Caco-2 (cell line): ENCODE measurements around the gene BTAF1. TPM values are rescaled to one million over a fixed set of nuclear protein-coding genes. Genes with fewer than 3 reads are reported as not detected.

ENCODE experiments used
- BruUV-seq: library from RNA; stranded (reverse); fragments of 400-500 nt; replicated peaks from 2 replicates; lab custom pipeline; 2021; lab: Mats Ljungman, UMichigan
- CTCF ChIA-PET: fragments of 300-600 bp; sonication (Branson Sonifier 250); formaldehyde crosslinking; loops from one replicate; lab custom pipeline; 2022; ENCODE audit warnings: antibody characterized with exemption; lab: Charles Lee
- POLR2A ChIA-PET: fragments of 300-600 bp; sonication (Branson Sonifier 250); formaldehyde crosslinking; loops from one replicate; lab custom pipeline; 2022; ENCODE audit warnings: antibody characterized with exemption; lab: Charles Lee
- DNase-seq, 2 experiments: peaks; one replicate each; pipeline versions ENCODE4 v3.0.0 to v3.0.0-alpha.2; 2020 to 2022
- H3K27me3 ChIP-seq: replicated peaks from 2 replicates; pipeline ENCODE4 v1.6.0; 2011; ENCODE audit warnings: low read length; ENCODE audit not compliant: control insufficient read depth, insufficient read depth
- H3K36me3 ChIP-seq: 2 replicates; pipeline ENCODE4 v1.5.1; 2011; ENCODE audit warnings: low read length; ENCODE audit not compliant: control insufficient read depth, insufficient read depth
- H3K4me1 ChIP-seq: fragments of 250-450 bp; sonication (Bioruptor Pico); 2 replicates; pipeline ENCODE4 v1.5.1; 2020; ENCODE audit warnings: mild to moderate bottlenecking
- H3K4me3 ChIP-seq: 2 replicates; pipeline ENCODE4 v1.5.1; 2011; ENCODE audit warnings: low read depth, mild to moderate bottlenecking, control low read depth, low read length
- H3K9me3 ChIP-seq: fragments of 250-450 bp; sonication (Bioruptor Pico); 2 replicates; pipeline ENCODE4 v1.5.1; 2020; ENCODE audit warnings: mild to moderate bottlenecking, moderate library complexity
- H3K27ac Mint-ChIP-seq: one replicate; pipeline ENCODE4 v1.8.0; 2022; ENCODE audit warnings: mixed read lengths; ENCODE audit not compliant: unreplicated experiment
- H3K27me3 Mint-ChIP-seq: one replicate; pipeline ENCODE4 v1.8.0; 2022; ENCODE audit warnings: mixed read lengths; ENCODE audit not compliant: insufficient read depth, unreplicated experiment
- H3K36me3 Mint-ChIP-seq: one replicate; pipeline ENCODE4 v1.8.0; 2022; ENCODE audit warnings: mild to moderate bottlenecking, mixed read lengths; ENCODE audit not compliant: insufficient read depth, unreplicated experiment
- H3K4me1 Mint-ChIP-seq: one replicate; pipeline ENCODE4 v1.8.0; 2022; ENCODE audit warnings: low read depth, mixed read lengths; ENCODE audit not compliant: unreplicated experiment
- H3K4me3 Mint-ChIP-seq: one replicate; pipeline ENCODE4 v1.8.0; 2022; ENCODE audit warnings: mild to moderate bottlenecking, moderate library complexity, mixed read lengths; ENCODE audit not compliant: unreplicated experiment
- H3K9me3 Mint-ChIP-seq: one replicate; pipeline ENCODE4 v1.8.0; 2022; ENCODE audit warnings: mixed read lengths; ENCODE audit not compliant: unreplicated experiment
- CTCF ChIP-seq, 2 experiments: fragments of 200-600 bp in 1 of 2; IDR thresholded peaks; 1 replicate in 1 of 2; 2 replicates in 1 of 2; pipeline versions ENCODE4 v1.5.1 to v1.8.0; 2011 to 2022; ENCODE audit warnings: antibody characterized with exemption in 1 of 2, control low read depth in 1 of 2, inconsistent platforms in 1 of 2, low read depth in 1 of 2, low read length in 1 of 2, mild to moderate bottlenecking in 1 of 2, moderate library complexity in 1 of 2; ENCODE audit not compliant: insufficient read depth in 1 of 2, severe bottlenecking in 1 of 2, unreplicated experiment in 1 of 2
- intact Hi-C: fragments of 100-400 bp; cut with micrococcal nuclease; formaldehyde crosslinking; loops from one replicate; pipeline ENCODE4 v1.10.0; 2022; ENCODE audit not compliant: unreplicated experiment
- total RNA-seq: library from RNA; stranded (reverse); gene quantifications from 2 replicates; pipeline ENCODE4 v1.2.3, GENCODE V29; 2022

The BTAF1 gene
- total RNA-seq, 1 experiment from 2014 or later = 49.7 TPM

- no TSS peak for BruUV-seq
- Mint-ChIP-seq H3K27me3 (no peaks in the 10 kb centered on the region), H3K36me3 (peaks cover 12% of the 10 kb centered on the region), H3K4me3 (peak overlapping the region; percentile 85), H3K27ac (no peak overlapping the region), H3K9me3 (no peaks in the 10 kb centered on the region), H3K4me1 (peaks cover 7% of the 10 kb centered on the region)
- Histone ChIP-seq H3K36me3 (no peaks in the 10 kb centered on the region), H3K4me1 (peaks cover 5% of the 10 kb centered on the region; the same call in 1 of the 2 replicates), H3K4me3 (no peak overlapping the region), H3K9me3 (no peaks in the 10 kb centered on the region), H3K27me3 (no peaks in the 10 kb centered on the region)
- intact Hi-C loops = no loop called here
- DNase-seq = no peak
- TF ChIP-seq CTCF (IDR thresholded peaks at IDR 0.05; ENCODE audit: insufficient read depth in 1 of 2, low read depth in 1 of 2, low read length in 1 of 2, severe bottlenecking in 1 of 2, unreplicated experiment in 1 of 2) = no peak
- CTCF ChIA-PET = interaction anchor here (0.6 kb wide), 1 partner anchor 138 kb away, joined by 3 read pairs; no protein-coding TSS in a partner anchor
- POLR2A ChIA-PET = interaction anchor here (0.6 to 1.8 kb wide), 2 partner anchors 14 to 16 kb away, joined by 5 to 10 read pairs; partner anchors contain the start of gene BTAF1
These were observed 16.5 kb upstream of the BTAF1 start for GRCh38 chr10:91907033-91907594.

- Histone ChIP-seq H3K4me1 (peaks cover 5% of the 10 kb centered on the region; the same call in 1 of the 2 replicates), H3K27me3 (no peaks in the 10 kb centered on the region), H3K4me3 (peak overlapping the region; percentile 91), H3K36me3 (no peaks in the 10 kb centered on the region), H3K9me3 (no peaks in the 10 kb centered on the region)
- H3K4me3 Mint-ChIP-seq = peak overlapping the region; percentile 85
- H3K27me3 Mint-ChIP-seq = peaks cover 1% of the 10 kb centered on the region
- no peaks in the 10 kb centered on the region for H3K9me3 Mint-ChIP-seq
- no peak for DNase-seq
- peaks cover 12% of the 10 kb centered on the region for H3K36me3 Mint-ChIP-seq
- intact Hi-C loops = loop anchor here (2.0 kb wide), 1 partner anchor 21 kb away; no protein-coding TSS in a partner anchor
- CTCF ChIA-PET = interaction anchor here (0.6 to 1.9 kb wide), 3 partner anchors 76 to 148 kb away, joined by 3 to 8 read pairs (median 3); no protein-coding TSS in a partner anchor
- BruUV-seq = no TSS peak
- POLR2A ChIA-PET = interaction anchor here (1.0 to 1.8 kb wide), 3 partner anchors 16 to 21 kb away, joined by 7 to 10 read pairs (median 9); partner anchors contain the start of gene BTAF1
- TF ChIP-seq CTCF (IDR thresholded peaks at IDR 0.05; ENCODE audit: insufficient read depth in 1 of 2, low read depth in 1 of 2, low read length in 1 of 2, severe bottlenecking in 1 of 2, unreplicated experiment in 1 of 2) = no peak
- H3K4me1 Mint-ChIP-seq = peaks cover 10% of the 10 kb centered on the region
- no peak overlapping the region for H3K27ac Mint-ChIP-seq
These were observed 15.6 kb upstream of the BTAF1 start for GRCh38 chr10:91907914-91908336.

- CTCF ChIA-PET = interaction anchor here (0.6 to 1.9 kb wide), 3 partner anchors 52 to 149 kb away, joined by 3 to 8 read pairs (median 3); no protein-coding TSS in a partner anchor
- Mint-ChIP-seq H3K36me3 (peaks cover 12% of the 10 kb centered on the region), H3K27me3 (peaks cover 2% of the 10 kb centered on the region), H3K4me3 (peak overlapping the region; percentile 85), H3K9me3 (no peaks in the 10 kb centered on the region), H3K27ac (peak overlapping the region; percentile 82), H3K4me1 (peaks cover 12% of the 10 kb centered on the region)
- DNase-seq = peak; percentile 90 to 91
- no peaks in the 10 kb centered on the region for H3K36me3 ChIP-seq
- BruUV-seq = no TSS peak
- TF ChIP-seq CTCF (IDR thresholded peaks at IDR 0.05; ENCODE audit: insufficient read depth in 1 of 2, low read depth in 1 of 2, low read length in 1 of 2, severe bottlenecking in 1 of 2, unreplicated experiment in 1 of 2) = peak in 1 of 2 experiments; percentile 82
- intact Hi-C loops = loop anchor here (1.0 to 2.0 kb wide), 4 partner anchors 15 to 150 kb away; partner anchors contain the start of gene BTAF1
- POLR2A ChIA-PET = interaction anchor here (1.0 to 1.8 kb wide), 3 partner anchors 15 to 21 kb away, joined by 7 to 10 read pairs (median 9); partner anchors contain the start of gene BTAF1
- no peaks in the 10 kb centered on the region for H3K27me3 ChIP-seq
- H3K4me3 ChIP-seq = peak overlapping the region; percentile 91
- no peaks in the 10 kb centered on the region for H3K9me3 ChIP-seq
- peaks cover 5% of the 10 kb centered on the region; the same call in 1 of the 2 replicates for H3K4me1 ChIP-seq
These were observed 15.0 kb upstream of the BTAF1 start for GRCh38 chr10:91908337-91909116.
